K562 (cell line): ENCODE data around the gene ZNF485. TPM values are rescaled to one million over a fixed set of nuclear protein-coding genes. Genes with fewer than 3 reads are reported as not detected.

Experiments used
- CREBBP ChIP-seq: IDR thresholded peaks from one replicate; pipeline ENCODE4 v1.6.1; 2012; ENCODE audit warnings: low read depth, mild to moderate bottlenecking, control low read depth, inconsistent platforms, low read length
- EGR1 ChIP-seq: fragments of 450-650 bp; conservative IDR thresholded peaks from 2 replicates; pipeline ENCODE4 v1.6.1; 2017; ENCODE audit warnings: mild to moderate bottlenecking
- FOXK1 ChIP-seq: sonication (generic); formaldehyde crosslinking; IDR thresholded peaks from 2 replicates; pipeline ENCODE4 v1.8.0; 2022; ENCODE audit warnings: missing genetic modification reagents, mild to moderate bottlenecking, borderline replicate concordance
- HDAC3 ChIP-seq: fragments of 450-650 bp; IDR thresholded peaks from 2 replicates; pipeline ENCODE4 v1.6.1; 2018; ENCODE audit warnings: borderline replicate concordance, mild to moderate bottlenecking, moderate library complexity; ENCODE audit not compliant: partially characterized antibody
- KDM2B ChIP-seq: fragments of 250-450 bp; sonication (Bioruptor Pico); IDR thresholded peaks from 2 replicates; pipeline ENCODE4 v1.8.0; 2021; ENCODE audit warnings: mild to moderate bottlenecking, moderate library complexity
- SRSF1 ChIP-seq: fragments of 200-400 bp; formaldehyde crosslinking; IDR thresholded peaks from 2 replicates; pipeline ENCODE4 v1.6.1; 2017; ENCODE audit warnings: mild to moderate bottlenecking, low read depth, low read length, moderate library complexity
- STAT5A ChIP-seq: IDR thresholded peaks from 2 replicates; pipeline ENCODE4 v1.6.1; 2012; ENCODE audit warnings: low read length, inconsistent platforms, borderline replicate concordance
- ZBTB1 ChIP-seq: sonication (generic); formaldehyde crosslinking; IDR thresholded peaks from 2 replicates; pipeline ENCODE4 v1.8.1; 2023; ENCODE audit warnings: missing genetic modification reagents, low read depth, mild to moderate bottlenecking, borderline replicate concordance
- ZNF408 ChIP-seq: fragments of 250-450 bp; sonication (Bioruptor Pico); IDR thresholded peaks from 2 replicates; pipeline ENCODE4 v1.4.0; 2020; ENCODE audit warnings: low read depth, mild to moderate bottlenecking, moderate library complexity
- ZNF717 ChIP-seq: fragments of 250-450 bp; sonication (Bioruptor Pico); IDR thresholded peaks from 2 replicates; pipeline ENCODE4 v1.5.0; 2021
- polyA plus RNA-seq, 8 experiments: library from polyadenylated mRNA; depleted of rRNA in 4 of 8; stranded (reverse) in 5 of 8; unstranded in 3 of 8; fragments of >200 nt; fragmentation: Nextera tagmentation in 2 of 8; fragmentation: Illumina TruSeq in 1 of 8; extraction: Ambion mirVana in 2 of 8; extraction: Trizol in 1 of 8; gene quantifications; 2 replicates each; pipeline versions ENCODE4 v1.2.1 to v1.2.3, GENCODE V29; 2011 to 2014; ENCODE audit warnings: inconsistent platforms in 1 of 8, missing spikeins in 1 of 8
- total RNA-seq, 7 experiments: library from RNA; depleted of rRNA in 6 of 7; stranded (reverse); fragments of >200 nt in 6 of 7; fragmentation: Illumina TruSeq in 2 of 7; extraction: Trizol in 2 of 7; gene quantifications; 2 replicates each; pipeline versions ENCODE4 v1.2.1 to v1.2.3, GENCODE V29; 2011 to 2021; ENCODE audit warnings: low replicate concordance in 1 of 7
- TF ChIP-seq, protein P1 (sequence below): fragments of 200-600 bp; sonication (generic); IDR thresholded peaks from one replicate; pipeline ENCODE4 v1.6.1; 2012; ENCODE audit warnings: mild to moderate bottlenecking, low read depth, low read length, inconsistent platforms
- TF ChIP-seq, protein P2 (sequence below): fragments of 200-800 bp; sonication (Bioruptor generic); IDR thresholded peaks from 2 replicates; pipeline ENCODE4 v1.6.1; 2017; ENCODE audit warnings: missing genetic modification characterization, missing compliant biosample characterization
- TF ChIP-seq, protein P3 (sequence below): fragments of 250-450 bp; sonication (Bioruptor Pico); IDR thresholded peaks from 2 replicates; pipeline ENCODE4 v1.4.0; 2020; ENCODE audit warnings: borderline replicate concordance

The ZNF485 gene
- total and polyA plus RNA-seq, 9 of the 15 experiments (the other 6 are each of a cell fraction or from before 2014, with no cell fraction given), result 8.0 to 18.7 (median 11.9) TPM

DNA sequence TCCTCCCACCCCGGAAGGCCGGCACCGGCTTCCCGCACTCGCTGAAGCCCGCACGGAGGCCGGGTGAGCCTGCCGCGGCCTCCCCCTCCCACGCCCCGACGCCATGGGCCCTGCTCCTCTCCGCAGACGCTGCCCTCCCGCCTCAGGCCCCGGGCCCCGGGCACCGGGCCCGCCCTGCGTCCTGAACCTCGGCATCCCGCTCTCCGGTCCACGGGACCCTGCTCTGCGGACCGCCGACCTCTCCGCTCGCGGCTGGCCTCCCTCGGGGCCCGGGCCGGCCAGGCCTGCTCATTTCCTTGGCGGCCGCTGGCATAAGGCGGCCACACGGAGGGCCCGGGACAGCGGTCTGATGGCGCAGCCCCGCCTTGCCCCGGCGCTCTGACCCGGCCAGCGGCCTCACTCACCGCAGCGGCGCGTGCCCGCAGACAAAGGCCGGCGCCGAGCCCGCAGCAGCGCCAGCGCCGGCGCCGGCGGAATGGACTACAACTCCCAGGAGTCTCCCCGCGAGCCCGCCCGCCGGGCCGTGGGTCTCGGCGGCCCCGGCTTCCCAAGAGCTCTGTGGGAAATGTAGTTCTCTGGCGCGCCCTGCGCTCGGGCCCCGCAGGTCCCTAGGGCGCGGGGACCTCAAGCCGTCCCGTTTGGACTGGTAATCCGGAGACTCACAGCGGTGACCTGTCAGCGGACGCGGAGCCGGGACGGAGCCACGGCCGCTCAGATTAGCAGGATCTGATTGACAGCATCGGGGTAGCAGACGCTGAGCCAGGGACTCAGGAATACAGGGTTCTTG lies 42.4 kb downstream of the ZNF485 start, which contains the start of gene ZNF32 (continued):
- no peak; the same call in 1 of the 2 replicates for TF ChIP-seq KDM2B (CRISPR knock-in tag)
- TF ChIP-seq, protein P1, sequence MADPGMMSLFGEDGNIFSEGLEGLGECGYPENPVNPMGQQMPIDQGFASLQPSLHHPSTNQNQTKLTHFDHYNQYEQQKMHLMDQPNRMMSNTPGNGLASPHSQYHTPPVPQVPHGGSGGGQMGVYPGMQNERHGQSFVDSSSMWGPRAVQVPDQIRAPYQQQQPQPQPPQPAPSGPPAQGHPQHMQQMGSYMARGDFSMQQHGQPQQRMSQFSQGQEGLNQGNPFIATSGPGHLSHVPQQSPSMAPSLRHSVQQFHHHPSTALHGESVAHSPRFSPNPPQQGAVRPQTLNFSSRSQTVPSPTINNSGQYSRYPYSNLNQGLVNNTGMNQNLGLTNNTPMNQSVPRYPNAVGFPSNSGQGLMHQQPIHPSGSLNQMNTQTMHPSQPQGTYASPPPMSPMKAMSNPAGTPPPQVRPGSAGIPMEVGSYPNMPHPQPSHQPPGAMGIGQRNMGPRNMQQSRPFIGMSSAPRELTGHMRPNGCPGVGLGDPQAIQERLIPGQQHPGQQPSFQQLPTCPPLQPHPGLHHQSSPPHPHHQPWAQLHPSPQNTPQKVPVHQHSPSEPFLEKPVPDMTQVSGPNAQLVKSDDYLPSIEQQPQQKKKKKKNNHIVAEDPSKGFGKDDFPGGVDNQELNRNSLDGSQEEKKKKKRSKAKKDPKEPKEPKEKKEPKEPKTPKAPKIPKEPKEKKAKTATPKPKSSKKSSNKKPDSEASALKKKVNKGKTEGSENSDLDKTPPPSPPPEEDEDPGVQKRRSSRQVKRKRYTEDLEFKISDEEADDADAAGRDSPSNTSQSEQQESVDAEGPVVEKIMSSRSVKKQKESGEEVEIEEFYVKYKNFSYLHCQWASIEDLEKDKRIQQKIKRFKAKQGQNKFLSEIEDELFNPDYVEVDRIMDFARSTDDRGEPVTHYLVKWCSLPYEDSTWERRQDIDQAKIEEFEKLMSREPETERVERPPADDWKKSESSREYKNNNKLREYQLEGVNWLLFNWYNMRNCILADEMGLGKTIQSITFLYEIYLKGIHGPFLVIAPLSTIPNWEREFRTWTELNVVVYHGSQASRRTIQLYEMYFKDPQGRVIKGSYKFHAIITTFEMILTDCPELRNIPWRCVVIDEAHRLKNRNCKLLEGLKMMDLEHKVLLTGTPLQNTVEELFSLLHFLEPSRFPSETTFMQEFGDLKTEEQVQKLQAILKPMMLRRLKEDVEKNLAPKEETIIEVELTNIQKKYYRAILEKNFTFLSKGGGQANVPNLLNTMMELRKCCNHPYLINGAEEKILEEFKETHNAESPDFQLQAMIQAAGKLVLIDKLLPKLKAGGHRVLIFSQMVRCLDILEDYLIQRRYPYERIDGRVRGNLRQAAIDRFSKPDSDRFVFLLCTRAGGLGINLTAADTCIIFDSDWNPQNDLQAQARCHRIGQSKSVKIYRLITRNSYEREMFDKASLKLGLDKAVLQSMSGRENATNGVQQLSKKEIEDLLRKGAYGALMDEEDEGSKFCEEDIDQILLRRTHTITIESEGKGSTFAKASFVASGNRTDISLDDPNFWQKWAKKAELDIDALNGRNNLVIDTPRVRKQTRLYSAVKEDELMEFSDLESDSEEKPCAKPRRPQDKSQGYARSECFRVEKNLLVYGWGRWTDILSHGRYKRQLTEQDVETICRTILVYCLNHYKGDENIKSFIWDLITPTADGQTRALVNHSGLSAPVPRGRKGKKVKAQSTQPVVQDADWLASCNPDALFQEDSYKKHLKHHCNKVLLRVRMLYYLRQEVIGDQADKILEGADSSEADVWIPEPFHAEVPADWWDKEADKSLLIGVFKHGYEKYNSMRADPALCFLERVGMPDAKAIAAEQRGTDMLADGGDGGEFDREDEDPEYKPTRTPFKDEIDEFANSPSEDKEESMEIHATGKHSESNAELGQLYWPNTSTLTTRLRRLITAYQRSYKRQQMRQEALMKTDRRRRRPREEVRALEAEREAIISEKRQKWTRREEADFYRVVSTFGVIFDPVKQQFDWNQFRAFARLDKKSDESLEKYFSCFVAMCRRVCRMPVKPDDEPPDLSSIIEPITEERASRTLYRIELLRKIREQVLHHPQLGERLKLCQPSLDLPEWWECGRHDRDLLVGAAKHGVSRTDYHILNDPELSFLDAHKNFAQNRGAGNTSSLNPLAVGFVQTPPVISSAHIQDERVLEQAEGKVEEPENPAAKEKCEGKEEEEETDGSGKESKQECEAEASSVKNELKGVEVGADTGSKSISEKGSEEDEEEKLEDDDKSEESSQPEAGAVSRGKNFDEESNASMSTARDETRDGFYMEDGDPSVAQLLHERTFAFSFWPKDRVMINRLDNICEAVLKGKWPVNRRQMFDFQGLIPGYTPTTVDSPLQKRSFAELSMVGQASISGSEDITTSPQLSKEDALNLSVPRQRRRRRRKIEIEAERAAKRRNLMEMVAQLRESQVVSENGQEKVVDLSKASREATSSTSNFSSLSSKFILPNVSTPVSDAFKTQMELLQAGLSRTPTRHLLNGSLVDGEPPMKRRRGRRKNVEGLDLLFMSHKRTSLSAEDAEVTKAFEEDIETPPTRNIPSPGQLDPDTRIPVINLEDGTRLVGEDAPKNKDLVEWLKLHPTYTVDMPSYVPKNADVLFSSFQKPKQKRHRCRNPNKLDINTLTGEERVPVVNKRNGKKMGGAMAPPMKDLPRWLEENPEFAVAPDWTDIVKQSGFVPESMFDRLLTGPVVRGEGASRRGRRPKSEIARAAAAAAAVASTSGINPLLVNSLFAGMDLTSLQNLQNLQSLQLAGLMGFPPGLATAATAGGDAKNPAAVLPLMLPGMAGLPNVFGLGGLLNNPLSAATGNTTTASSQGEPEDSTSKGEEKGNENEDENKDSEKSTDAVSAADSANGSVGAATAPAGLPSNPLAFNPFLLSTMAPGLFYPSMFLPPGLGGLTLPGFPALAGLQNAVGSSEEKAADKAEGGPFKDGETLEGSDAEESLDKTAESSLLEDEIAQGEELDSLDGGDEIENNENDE, result no peak
- TF ChIP-seq ZNF408, result no peak
- TF ChIP-seq EGR1, result peak; percentile 70
- no peak for TF ChIP-seq SRSF1
- no peak for TF ChIP-seq STAT5A
- no peak for TF ChIP-seq CREBBP
- no peak for TF ChIP-seq HDAC3
- TF ChIP-seq, protein P2, sequence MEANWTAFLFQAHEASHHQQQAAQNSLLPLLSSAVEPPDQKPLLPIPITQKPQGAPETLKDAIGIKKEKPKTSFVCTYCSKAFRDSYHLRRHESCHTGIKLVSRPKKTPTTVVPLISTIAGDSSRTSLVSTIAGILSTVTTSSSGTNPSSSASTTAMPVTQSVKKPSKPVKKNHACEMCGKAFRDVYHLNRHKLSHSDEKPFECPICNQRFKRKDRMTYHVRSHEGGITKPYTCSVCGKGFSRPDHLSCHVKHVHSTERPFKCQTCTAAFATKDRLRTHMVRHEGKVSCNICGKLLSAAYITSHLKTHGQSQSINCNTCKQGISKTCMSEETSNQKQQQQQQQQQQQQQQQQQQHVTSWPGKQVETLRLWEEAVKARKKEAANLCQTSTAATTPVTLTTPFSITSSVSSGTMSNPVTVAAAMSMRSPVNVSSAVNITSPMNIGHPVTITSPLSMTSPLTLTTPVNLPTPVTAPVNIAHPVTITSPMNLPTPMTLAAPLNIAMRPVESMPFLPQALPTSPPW (CRISPR knock-in tag), result peak; percentile 67
- no peak for TF ChIP-seq ZNF717 (CRISPR knock-in tag)
- no peak for TF ChIP-seq FOXK1 (CRISPR knock-in tag)
- TF ChIP-seq, protein P3, sequence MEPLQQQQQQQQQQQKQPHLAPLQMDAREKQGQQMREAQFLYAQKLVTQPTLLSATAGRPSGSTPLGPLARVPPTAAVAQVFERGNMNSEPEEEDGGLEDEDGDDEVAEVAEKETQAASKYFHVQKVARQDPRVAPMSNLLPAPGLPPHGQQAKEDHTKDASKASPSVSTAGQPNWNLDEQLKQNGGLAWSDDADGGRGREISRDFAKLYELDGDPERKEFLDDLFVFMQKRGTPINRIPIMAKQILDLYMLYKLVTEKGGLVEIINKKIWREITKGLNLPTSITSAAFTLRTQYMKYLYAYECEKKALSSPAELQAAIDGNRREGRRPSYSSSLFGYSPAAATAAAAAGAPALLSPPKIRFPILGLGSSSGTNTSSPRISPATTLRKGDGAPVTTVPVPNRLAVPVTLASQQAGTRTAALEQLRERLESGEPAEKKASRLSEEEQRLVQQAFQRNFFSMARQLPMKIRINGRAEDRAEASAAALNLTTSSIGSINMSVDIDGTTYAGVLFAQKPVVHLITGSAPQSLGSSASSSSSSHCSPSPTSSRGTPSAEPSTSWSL, result no peak; the same call in 1 of the 2 replicates
- peak; percentile 89 for TF ChIP-seq ZBTB1 (CRISPR knock-in tag)
